Memory B cell (primary cell): ENCODE results near the gene TMTC2.
"Not testable (repeated sequence)": the region's sequence is repeated elsewhere in the genome, so short reads cannot be mapped to it uniquely, and the experiment has no call there.

Experiments
- ATAC-seq: fragments of 150-1000 bp; cut with Tn5 transposase; 2 replicates; pipeline ENCODE4 v1.10.0; 2021; ENCODE audit warnings: low read depth, mild to moderate bottlenecking, moderate library complexity
- DNase-seq, 2 donors: peaks; one replicate each; pipeline ENCODE4 v3.0.0; 2022; ENCODE audit warnings: low spot score in 2 of 2
- H3K27ac Mint-ChIP-seq: one replicate; pipeline ENCODE4 v1.8.0; 2022; ENCODE audit warnings: mild to moderate bottlenecking, moderate library complexity, mixed read lengths
- H3K27me3 Mint-ChIP-seq: one replicate; pipeline ENCODE4 v1.8.0; 2022; ENCODE audit warnings: mixed read lengths
- H3K36me3 Mint-ChIP-seq: one replicate; pipeline ENCODE4 v1.8.0; 2022; ENCODE audit warnings: mild to moderate bottlenecking, mixed read lengths
- H3K4me1 Mint-ChIP-seq: one replicate; pipeline ENCODE4 v1.8.0; 2022; ENCODE audit warnings: mixed read lengths
- H3K4me3 Mint-ChIP-seq: one replicate; pipeline ENCODE4 v1.8.0; 2022; ENCODE audit warnings: mild to moderate bottlenecking, moderate library complexity, mixed read lengths
- H3K9me3 Mint-ChIP-seq: one replicate; pipeline ENCODE4 v1.8.0; 2022; ENCODE audit warnings: mixed read lengths

The TMTC2 gene

GRCh38 chr12:82803201-82803600 lies 116.5 kb downstream of the TMTC2 start:
- Mint-ChIP-seq H3K4me3 (no peak overlapping the region), H3K27me3 (peaks cover 1% of the 10 kb centered on the region), H3K9me3 (no peaks in the 10 kb centered on the region), H3K36me3 (peaks cover 3% of the 10 kb centered on the region), H3K27ac (no peak overlapping the region), H3K4me1 (no peaks in the 10 kb centered on the region)
- ATAC-seq = no peak
- DNase-seq = no peak

- peaks cover 3% of the 10 kb centered on the region for H3K36me3 Mint-ChIP-seq
- H3K4me3 Mint-ChIP-seq = no peak overlapping the region
- DNase-seq (no peak), ATAC-seq (no peak)
- peaks cover 1% of the 10 kb centered on the region for H3K27me3 Mint-ChIP-seq
- no peak overlapping the region for H3K27ac Mint-ChIP-seq
- H3K4me1 Mint-ChIP-seq = no peaks in the 10 kb centered on the region
- no peaks in the 10 kb centered on the region for H3K9me3 Mint-ChIP-seq
Measured at GRCh38 chr12:82804601-82805000, 117.9 kb downstream of the TMTC2 start.

- not testable (repeated sequence) for DNase-seq, H3K4me3 Mint-ChIP-seq, H3K4me1 Mint-ChIP-seq, ATAC-seq, H3K9me3 Mint-ChIP-seq, H3K27ac Mint-ChIP-seq, H3K27me3 Mint-ChIP-seq, H3K36me3 Mint-ChIP-seq
Measured at GRCh38 chr12:82805004-82805403, 118.3 kb downstream of the TMTC2 start.

GRCh38 chr12:82805812-82806497 lies 119.2 kb downstream of the TMTC2 start:
- no peak overlapping the region for H3K4me3 Mint-ChIP-seq
- no peak for DNase-seq
- H3K27ac Mint-ChIP-seq = no peak overlapping the region
- no peaks in the 10 kb centered on the region for H3K4me1 Mint-ChIP-seq
- peaks cover 2% of the 10 kb centered on the region for H3K36me3 Mint-ChIP-seq
- H3K9me3 Mint-ChIP-seq = no peaks in the 10 kb centered on the region
- no peak for ATAC-seq
- H3K27me3 Mint-ChIP-seq = peaks cover 1% of the 10 kb centered on the region

GRCh38 chr12:82807132-82807737 lies 120.5 kb downstream of the TMTC2 start:
- DNase-seq = no peak
- no peaks in the 10 kb centered on the region for H3K4me1 Mint-ChIP-seq
- H3K36me3 Mint-ChIP-seq = no peaks in the 10 kb centered on the region
- H3K4me3 Mint-ChIP-seq = no peak overlapping the region
- no peak for ATAC-seq
- H3K27ac Mint-ChIP-seq = no peak overlapping the region
- H3K9me3 Mint-ChIP-seq = no peaks in the 10 kb centered on the region
- peaks cover 1% of the 10 kb centered on the region for H3K27me3 Mint-ChIP-seq

GRCh38 chr12:82810568-82810967 lies 123.9 kb downstream of the TMTC2 start:
- Mint-ChIP-seq H3K9me3 (peaks cover 1% of the 10 kb centered on the region), H3K27me3 (peaks cover 1% of the 10 kb centered on the region), H3K27ac (no peak overlapping the region), H3K4me1 (no peaks in the 10 kb centered on the region), H3K36me3 (peaks cover 6% of the 10 kb centered on the region), H3K4me3 (no peak overlapping the region)
- DNase-seq (no peak), ATAC-seq (no peak)

- no peak for DNase-seq
Measured at GRCh38 chr12:82817368-82817767, 130.7 kb downstream of the TMTC2 start.

GRCh38 chr12:82818271-82819035 lies 131.7 kb downstream of the TMTC2 start:
- H3K27me3 Mint-ChIP-seq = no peaks in the 10 kb centered on the region
- no peak overlapping the region for H3K27ac Mint-ChIP-seq
- DNase-seq (no peak), ATAC-seq (no peak)
- peaks cover 1% of the 10 kb centered on the region for H3K9me3 Mint-ChIP-seq
- peaks cover 10% of the 10 kb centered on the region for H3K36me3 Mint-ChIP-seq
- no peak overlapping the region for H3K4me3 Mint-ChIP-seq
- H3K4me1 Mint-ChIP-seq = peaks cover 2% of the 10 kb centered on the region

More at GRCh38 chr12:82817368-82817767, 130.7 kb downstream of the TMTC2 start:
- no peaks in the 10 kb centered on the region for H3K4me1 Mint-ChIP-seq
- ATAC-seq = no peak
- H3K27me3 Mint-ChIP-seq = no peaks in the 10 kb centered on the region
- peaks cover 1% of the 10 kb centered on the region for H3K9me3 Mint-ChIP-seq
- no peak overlapping the region for H3K4me3 Mint-ChIP-seq
- peaks cover 10% of the 10 kb centered on the region for H3K36me3 Mint-ChIP-seq
- no peak overlapping the region for H3K27ac Mint-ChIP-seq

GRCh38 chr12:82826505-82826904 lies 139.8 kb downstream of the TMTC2 start:
- Mint-ChIP-seq H3K9me3 (no peaks in the 10 kb centered on the region), H3K36me3 (peaks cover 3% of the 10 kb centered on the region), H3K27me3 (no peaks in the 10 kb centered on the region), H3K27ac (no peak overlapping the region), H3K4me1 (peaks cover 2% of the 10 kb centered on the region), H3K4me3 (no peak overlapping the region)
- no peak for ATAC-seq
- DNase-seq = no peak

- no peak for ATAC-seq
- Mint-ChIP-seq H3K27ac (no peak overlapping the region), H3K36me3 (no peaks in the 10 kb centered on the region), H3K9me3 (no peaks in the 10 kb centered on the region), H3K4me1 (no peaks in the 10 kb centered on the region), H3K4me3 (no peak overlapping the region), H3K27me3 (no peaks in the 10 kb centered on the region)
- DNase-seq = no peak
Measured at GRCh38 chr12:82832096-82832495, 145.4 kb downstream of the TMTC2 start.

GRCh38 chr12:82832981-82833380 lies 146.3 kb downstream of the TMTC2 start:
- no peaks in the 10 kb centered on the region for H3K27me3 Mint-ChIP-seq
- H3K4me1 Mint-ChIP-seq = no peaks in the 10 kb centered on the region
- DNase-seq = no peak
- H3K36me3 Mint-ChIP-seq = no peaks in the 10 kb centered on the region
- H3K9me3 Mint-ChIP-seq = no peaks in the 10 kb centered on the region
- H3K27ac Mint-ChIP-seq = no peak overlapping the region
- no peak for ATAC-seq
- H3K4me3 Mint-ChIP-seq = no peak overlapping the region

- Mint-ChIP-seq H3K4me1 (no peaks in the 10 kb centered on the region), H3K4me3 (no peak overlapping the region), H3K36me3 (no peaks in the 10 kb centered on the region), H3K9me3 (no peaks in the 10 kb centered on the region), H3K27me3 (no peaks in the 10 kb centered on the region), H3K27ac (no peak overlapping the region)
- no peak for ATAC-seq
- DNase-seq = no peak
Measured at GRCh38 chr12:82833481-82833880, 146.8 kb downstream of the TMTC2 start.

- Mint-ChIP-seq H3K27me3 (no peaks in the 10 kb centered on the region), H3K4me1 (no peaks in the 10 kb centered on the region), H3K4me3 (no peak overlapping the region), H3K27ac (no peak overlapping the region), H3K9me3 (no peaks in the 10 kb centered on the region), H3K36me3 (no peaks in the 10 kb centered on the region)
- ATAC-seq (no peak), DNase-seq (no peak)
Measured at GRCh38 chr12:82835217-82835616, 148.5 kb downstream of the TMTC2 start.

GRCh38 chr12:82838131-82838551 lies 151.4 kb downstream of the TMTC2 start:
- no peaks in the 10 kb centered on the region for H3K9me3 Mint-ChIP-seq
- no peaks in the 10 kb centered on the region for H3K4me1 Mint-ChIP-seq
- H3K36me3 Mint-ChIP-seq = no peaks in the 10 kb centered on the region
- ATAC-seq = no peak
- H3K4me3 Mint-ChIP-seq = no peak overlapping the region
- H3K27me3 Mint-ChIP-seq = no peaks in the 10 kb centered on the region
- DNase-seq = no peak
- no peak overlapping the region for H3K27ac Mint-ChIP-seq
